ENCODE results near the gene CDADC1.

GRCh38 chr13:49265822-49266221 lies 18.1 kb downstream of the CDADC1 start:
- TF ChIP-seq CTCF (IDR thresholded peaks at IDR 0.05) = no peak
- TF ChIP-seq POLR2A (IDR thresholded peaks at IDR 0.05) = no peak
